DND-41 (cell line): ENCODE measurements around the gene TEAD1.

Experiments used
- ATAC-seq: fragments of 200-7000 bp; cut with Tn5 transposase; 3 replicates; pipeline ENCODE4 v1.9.1; 2021; ENCODE audit warnings: low read depth; ENCODE audit not compliant: insufficient read depth
- DNase-seq: peaks from one replicate; pipeline ENCODE4 v3.0.0-alpha.2; 2020
- H2AFZ ChIP-seq: 2 replicates; pipeline ENCODE4 v1.6.0; 2012; ENCODE audit warnings: low read depth, low read length
- H3K27ac ChIP-seq: 2 replicates; pipeline ENCODE4 v1.5.1; 2012; ENCODE audit warnings: low read length, inconsistent platforms
- H3K27me3 ChIP-seq: fragments of 200-600 bp; sonication (generic); 2 replicates; pipeline ENCODE4 v1.6.0; 2012; ENCODE audit warnings: low read length, mild to moderate bottlenecking, inconsistent platforms; ENCODE audit not compliant: insufficient read depth, poor library complexity
- H3K36me3 ChIP-seq: 2 replicates; pipeline ENCODE4 v1.5.1; 2012; ENCODE audit warnings: low read length, inconsistent platforms; ENCODE audit not compliant: insufficient read depth
- H3K4me1 ChIP-seq: 2 replicates; pipeline ENCODE4 v1.5.1; 2012; ENCODE audit warnings: mild to moderate bottlenecking, low read length; ENCODE audit not compliant: insufficient read depth
- H3K4me2 ChIP-seq: 2 replicates; pipeline ENCODE4 v1.6.0; 2012; ENCODE audit warnings: mild to moderate bottlenecking, moderate library complexity, low read length, inconsistent platforms; ENCODE audit not compliant: insufficient read depth
- H3K4me3 ChIP-seq, 2 experiments: fragments of 200-600 bp in 1 of 2; shearing (Covaris generic) in 1 of 2; 2 replicates each; pipeline ENCODE4 v1.5.1; 2012 to 2016; ENCODE audit warnings: inconsistent platforms in 2 of 2, low read length in 2 of 2, mild to moderate bottlenecking in 2 of 2, low read depth in 1 of 2, moderate library complexity in 1 of 2
- H3K79me2 ChIP-seq: 2 replicates; pipeline ENCODE4 v1.6.0; 2012; ENCODE audit warnings: low read length, inconsistent platforms; ENCODE audit not compliant: insufficient read depth
- H3K9ac ChIP-seq: 2 replicates; pipeline ENCODE4 v1.6.0; 2012; ENCODE audit warnings: low read depth, mild to moderate bottlenecking, inconsistent platforms, low read length, moderate library complexity
- H3K9me3 ChIP-seq: 2 replicates; pipeline ENCODE4 v1.5.1; 2012; ENCODE audit warnings: low read length, moderate library complexity, mild to moderate bottlenecking, inconsistent platforms; ENCODE audit not compliant: insufficient read depth, severe bottlenecking
- H4K20me1 ChIP-seq: 2 replicates; pipeline ENCODE4 v1.6.0; 2012; ENCODE audit warnings: low read length; ENCODE audit not compliant: insufficient read depth
- CTCF ChIP-seq: IDR thresholded peaks from 2 replicates; pipeline ENCODE4 v1.5.1; 2012; ENCODE audit warnings: borderline replicate concordance, low read length, moderate library complexity, mild to moderate bottlenecking; ENCODE audit not compliant: poor library complexity, severe bottlenecking; ENCODE audit errors: extremely low read depth
- EZH2 ChIP-seq: IDR thresholded peaks from 3 replicates; pipeline ENCODE4 v1.6.1; 2012; ENCODE audit warnings: borderline replicate concordance, low read depth, mild to moderate bottlenecking, moderate library complexity, low read length, inconsistent platforms; ENCODE audit not compliant: severe bottlenecking

TEAD1 gene

DNA sequence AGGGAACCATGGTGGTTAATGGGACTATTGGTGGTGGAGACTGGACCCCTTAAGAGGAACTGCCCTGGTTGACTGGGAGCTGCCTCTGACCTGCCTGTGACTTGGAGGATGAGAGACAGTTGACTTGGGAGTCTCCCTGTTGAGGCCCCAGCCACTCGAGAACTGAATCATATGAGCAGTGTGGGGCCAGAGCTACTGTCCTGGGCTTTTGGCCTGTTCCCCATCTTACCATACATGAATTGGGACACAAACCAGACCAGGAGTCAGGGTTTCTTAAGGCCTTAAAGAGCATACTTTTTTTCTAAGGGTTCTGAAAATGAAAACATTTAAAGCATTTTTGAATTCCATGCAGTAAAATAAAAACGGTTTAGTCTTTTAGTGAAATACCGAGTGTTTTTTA, 92.8 kb downstream of the TEAD1 start:
- ATAC-seq (no peak), DNase-seq (no peak)
- H3K4me3 ChIP-seq: no peak overlapping the region
- no peak overlapping the region for H3K9ac ChIP-seq
- peaks cover 15% of the 10 kb centered on the region for H3K27me3 ChIP-seq
- H3K79me2 ChIP-seq: no peaks in the 10 kb centered on the region
- no peaks in the 10 kb centered on the region for H3K4me1 ChIP-seq
- H4K20me1 ChIP-seq: no peaks in the 10 kb centered on the region
- no peak overlapping the region for H3K27ac ChIP-seq
- H3K4me2 ChIP-seq: no peak overlapping the region
- TF ChIP-seq CTCF: no peak
- no peak for TF ChIP-seq EZH2
- H3K36me3 ChIP-seq: no peaks in the 10 kb centered on the region
- no peaks in the 10 kb centered on the region for H3K9me3 ChIP-seq
- no peak overlapping the region for H2AFZ ChIP-seq

DNA sequence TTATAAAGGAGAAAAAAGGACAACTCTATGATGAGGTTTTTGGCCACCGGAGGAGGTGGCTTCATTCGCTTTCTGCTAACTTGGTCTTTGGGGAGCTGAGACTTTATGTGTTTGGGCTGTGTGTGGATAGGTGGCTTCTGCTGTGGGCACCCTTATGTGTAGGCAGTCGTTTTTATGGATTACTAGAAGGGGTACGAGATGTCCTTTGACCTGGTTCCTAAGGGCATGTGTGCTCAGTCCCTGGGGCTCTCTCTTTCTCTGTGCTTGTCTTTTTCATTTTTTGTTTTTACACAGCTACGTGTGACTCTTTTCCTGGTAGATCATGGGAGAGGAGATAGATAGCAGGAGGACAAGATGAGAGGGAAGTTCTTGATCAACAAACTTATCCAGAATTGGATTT, 93.4 kb downstream of the TEAD1 start:
- ATAC-seq: no peak

GRCh38 chr11:12768726-12769673, 94.8 kb downstream of the TEAD1 start:
- no peak overlapping the region for H3K4me3 ChIP-seq
- no peaks in the 10 kb centered on the region for H3K79me2 ChIP-seq
- H4K20me1 ChIP-seq: no peaks in the 10 kb centered on the region
- H3K36me3 ChIP-seq: no peaks in the 10 kb centered on the region
- H3K27me3 ChIP-seq: peaks cover 12% of the 10 kb centered on the region
- H3K9me3 ChIP-seq: no peaks in the 10 kb centered on the region
- H3K4me2 ChIP-seq: no peak overlapping the region
- H3K9ac ChIP-seq: no peak overlapping the region
- DNase-seq (no peak), ATAC-seq (no peak)
- TF ChIP-seq CTCF: no peak
- TF ChIP-seq EZH2: no peak
- H3K4me1 ChIP-seq: no peaks in the 10 kb centered on the region
- no peak overlapping the region for H3K27ac ChIP-seq
- no peak overlapping the region for H2AFZ ChIP-seq

More for the DNA sequence above, 93.4 kb downstream of the TEAD1 start:
- Histone ChIP-seq H3K4me3 (no peak overlapping the region), H3K4me2 (no peak overlapping the region), H3K79me2 (no peaks in the 10 kb centered on the region), H3K27ac (no peak overlapping the region), H4K20me1 (no peaks in the 10 kb centered on the region), H3K9me3 (no peaks in the 10 kb centered on the region), H3K36me3 (no peaks in the 10 kb centered on the region), H3K27me3 (peaks cover 15% of the 10 kb centered on the region), H3K4me1 (no peaks in the 10 kb centered on the region), H3K9ac (no peak overlapping the region), H2AFZ (no peak overlapping the region)
- TF ChIP-seq EZH2 (no peak), CTCF (no peak)
- no peak for DNase-seq
